ENCODE measurements around the gene THSD8.

GRCh38 chr19:12794971-12795381 lies 6.9 kb upstream of the THSD8 start:
- no peak for TF ChIP-seq CTCF (IDR thresholded peaks at IDR 0.05)
- TF ChIP-seq EZH2 (IDR thresholded peaks at IDR 0.05) = no peak
- TF ChIP-seq EZH2phosphoT487 (IDR thresholded peaks at IDR 0.05) = no peak
